ENCODE results near the gene NPEPPS. TPM values are rescaled to one million over a fixed set of nuclear protein-coding genes. Genes with fewer than 3 reads are reported as not detected.
"Not testable (repeated sequence)": the region's sequence is repeated elsewhere in the genome, so short reads cannot be mapped to it uniquely, and the experiment has no call there.

NPEPPS gene
- total RNA-seq, 1 experiment from 2014 or later: 137 TPM

- H3K27ac ChIP-seq (ENCODE audit: low read length): 0 out of 2 replicates have a peak overlapping the region, but pooled peaks have one; percentile 34
- H3K36me3 ChIP-seq (ENCODE audit: control insufficient read depth, insufficient read depth, low read length); in situ Hi-C loops (cut with HindIII; ENCODE audit: low pct_unique_long_range_greater_than_20kb, low sequenced_read_pairs); intact Hi-C loops (cut with micrococcal nuclease; ENCODE audit: unreplicated experiment); H3K4me3 ChIP-seq (ENCODE audit: low read depth in 2 of 2, low read length in 2 of 2); H3K27me3 ChIP-seq (ENCODE audit: control insufficient read depth, insufficient read depth, low read length); BruUV-seq (replicated peaks); POLR2A ChIA-PET; CTCF ChIA-PET; H3K4me1 ChIP-seq (ENCODE audit: control insufficient read depth, insufficient read depth, low read length); DNase-seq (ENCODE audit: low read depth, low spot score); H3K9me3 ChIP-seq (ENCODE audit: control insufficient read depth, insufficient read depth, low read depth, low read length): not testable (repeated sequence)
- ATAC-seq: peak; percentile 50
Measured at GRCh38 chr17:47502776-47503455, 28.0 kb upstream of the NPEPPS start.

- not testable (repeated sequence) for H3K27ac ChIP-seq (ENCODE audit: low read length); DNase-seq (ENCODE audit: low read depth, low spot score); H3K4me1 ChIP-seq (ENCODE audit: control insufficient read depth, insufficient read depth, low read length)
Measured at GRCh38 chr17:47511701-47512146, 19.2 kb upstream of the NPEPPS start.

GRCh38 chr17:47513301-47513700 is 17.6 kb upstream of the NPEPPS start:
- H3K36me3 ChIP-seq (ENCODE audit: control insufficient read depth, insufficient read depth, low read length); BruUV-seq (replicated peaks); H3K9me3 ChIP-seq (ENCODE audit: control insufficient read depth, insufficient read depth, low read depth, low read length); POLR2A ChIA-PET; H3K4me3 ChIP-seq (ENCODE audit: low read depth in 2 of 2, low read length in 2 of 2); H3K27ac ChIP-seq (ENCODE audit: low read length); CTCF ChIA-PET; H3K4me1 ChIP-seq (ENCODE audit: control insufficient read depth, insufficient read depth, low read length); intact Hi-C loops (cut with micrococcal nuclease; ENCODE audit: unreplicated experiment); ATAC-seq; DNase-seq (ENCODE audit: low read depth, low spot score); in situ Hi-C loops (cut with HindIII; ENCODE audit: low pct_unique_long_range_greater_than_20kb, low sequenced_read_pairs); H3K27me3 ChIP-seq (ENCODE audit: control insufficient read depth, insufficient read depth, low read length): not testable (repeated sequence)

More at GRCh38 chr17:47511701-47512146, 19.2 kb upstream of the NPEPPS start:
- POLR2A ChIA-PET: interaction anchor here (0.7 kb wide), 1 partner anchor 561 kb away, joined by 4 read pairs; no protein-coding TSS in a partner anchor
- H3K36me3 ChIP-seq (ENCODE audit: control insufficient read depth, insufficient read depth, low read length); H3K9me3 ChIP-seq (ENCODE audit: control insufficient read depth, insufficient read depth, low read depth, low read length); H3K27me3 ChIP-seq (ENCODE audit: control insufficient read depth, insufficient read depth, low read length); CTCF ChIA-PET; H3K4me3 ChIP-seq (ENCODE audit: low read depth in 2 of 2, low read length in 2 of 2); intact Hi-C loops (cut with micrococcal nuclease; ENCODE audit: unreplicated experiment); in situ Hi-C loops (cut with HindIII; ENCODE audit: low pct_unique_long_range_greater_than_20kb, low sequenced_read_pairs); BruUV-seq (replicated peaks): not testable (repeated sequence)
- peak; percentile 64 for ATAC-seq

GRCh38 chr17:47518880-47519279 is 12.0 kb upstream of the NPEPPS start:
- BruUV-seq (replicated peaks); DNase-seq (ENCODE audit: low read depth, low spot score); ATAC-seq; H3K4me1 ChIP-seq (ENCODE audit: control insufficient read depth, insufficient read depth, low read length); H3K4me3 ChIP-seq (ENCODE audit: low read depth in 2 of 2, low read length in 2 of 2); CTCF ChIA-PET; H3K27me3 ChIP-seq (ENCODE audit: control insufficient read depth, insufficient read depth, low read length); POLR2A ChIA-PET; in situ Hi-C loops (cut with HindIII; ENCODE audit: low pct_unique_long_range_greater_than_20kb, low sequenced_read_pairs); H3K36me3 ChIP-seq (ENCODE audit: control insufficient read depth, insufficient read depth, low read length); intact Hi-C loops (cut with micrococcal nuclease; ENCODE audit: unreplicated experiment); H3K27ac ChIP-seq (ENCODE audit: low read length); H3K9me3 ChIP-seq (ENCODE audit: control insufficient read depth, insufficient read depth, low read depth, low read length): not testable (repeated sequence)

DNA sequence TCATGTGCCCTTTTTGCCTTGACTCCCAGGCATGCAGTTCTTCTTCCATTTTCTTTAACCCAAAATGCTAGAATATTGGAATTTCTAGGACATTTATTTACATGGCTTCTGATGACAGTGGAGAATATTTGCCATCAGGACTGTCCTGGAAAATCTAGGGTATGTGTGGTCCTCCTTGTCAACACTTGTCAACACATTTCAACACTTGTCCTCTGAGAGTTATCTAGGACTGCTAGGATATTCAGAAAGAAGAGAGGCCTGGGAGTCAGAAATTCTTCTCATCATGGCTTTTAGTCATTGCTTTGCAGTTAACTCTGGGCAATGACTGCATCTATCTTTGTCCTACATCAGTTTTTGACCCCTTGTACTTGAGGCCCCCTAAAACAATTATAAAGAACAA is 11.5 kb upstream of the NPEPPS start:
- ATAC-seq; H3K27ac ChIP-seq (ENCODE audit: low read length); H3K4me1 ChIP-seq (ENCODE audit: control insufficient read depth, insufficient read depth, low read length); H3K4me3 ChIP-seq (ENCODE audit: low read depth in 2 of 2, low read length in 2 of 2); in situ Hi-C loops (cut with HindIII; ENCODE audit: low pct_unique_long_range_greater_than_20kb, low sequenced_read_pairs); POLR2A ChIA-PET; H3K27me3 ChIP-seq (ENCODE audit: control insufficient read depth, insufficient read depth, low read length); H3K36me3 ChIP-seq (ENCODE audit: control insufficient read depth, insufficient read depth, low read length); CTCF ChIA-PET; intact Hi-C loops (cut with micrococcal nuclease; ENCODE audit: unreplicated experiment); DNase-seq (ENCODE audit: low read depth, low spot score); BruUV-seq (replicated peaks); H3K9me3 ChIP-seq (ENCODE audit: control insufficient read depth, insufficient read depth, low read depth, low read length): not testable (repeated sequence)

DNA sequence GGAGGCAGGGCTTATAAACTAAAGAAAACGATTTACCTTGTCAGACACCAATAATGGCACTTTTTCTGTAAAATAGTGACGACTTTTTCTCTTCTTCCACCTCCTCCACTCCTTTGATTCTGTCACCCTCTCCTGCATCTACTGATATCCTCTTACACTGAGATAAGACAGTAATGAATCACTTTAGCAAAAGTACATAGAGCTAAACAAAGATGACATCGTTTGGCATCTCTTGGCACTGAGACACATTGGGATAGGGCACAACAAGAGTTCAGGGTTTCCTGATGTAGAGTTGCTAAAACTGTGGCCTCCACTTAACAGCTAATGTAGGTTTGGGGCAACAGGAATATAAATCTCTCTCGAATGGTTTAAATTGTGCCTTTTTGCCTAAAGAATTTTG is 10.6 kb upstream of the NPEPPS start:
- CTCF ChIA-PET; intact Hi-C loops (cut with micrococcal nuclease; ENCODE audit: unreplicated experiment); POLR2A ChIA-PET; H3K27ac ChIP-seq (ENCODE audit: low read length); H3K9me3 ChIP-seq (ENCODE audit: control insufficient read depth, insufficient read depth, low read depth, low read length); in situ Hi-C loops (cut with HindIII; ENCODE audit: low pct_unique_long_range_greater_than_20kb, low sequenced_read_pairs); H3K4me3 ChIP-seq (ENCODE audit: low read depth in 2 of 2, low read length in 2 of 2); H3K36me3 ChIP-seq (ENCODE audit: control insufficient read depth, insufficient read depth, low read length); H3K4me1 ChIP-seq (ENCODE audit: control insufficient read depth, insufficient read depth, low read length); H3K27me3 ChIP-seq (ENCODE audit: control insufficient read depth, insufficient read depth, low read length); DNase-seq (ENCODE audit: low read depth, low spot score); ATAC-seq; BruUV-seq (replicated peaks): not testable (repeated sequence)

- ATAC-seq: peak; percentile 44; the same call in 1 of the 2 replicates
Measured at GRCh38 chr17:47521434-47521833, 9.5 kb upstream of the NPEPPS start.

More at GRCh38 chr17:47521434-47521833, 9.5 kb upstream of the NPEPPS start:
- H3K9me3 ChIP-seq (ENCODE audit: control insufficient read depth, insufficient read depth, low read depth, low read length); POLR2A ChIA-PET; H3K27ac ChIP-seq (ENCODE audit: low read length); intact Hi-C loops (cut with micrococcal nuclease; ENCODE audit: unreplicated experiment); CTCF ChIA-PET; in situ Hi-C loops (cut with HindIII; ENCODE audit: low pct_unique_long_range_greater_than_20kb, low sequenced_read_pairs); DNase-seq (ENCODE audit: low read depth, low spot score); BruUV-seq (replicated peaks); H3K27me3 ChIP-seq (ENCODE audit: control insufficient read depth, insufficient read depth, low read length); H3K4me1 ChIP-seq (ENCODE audit: control insufficient read depth, insufficient read depth, low read length); H3K4me3 ChIP-seq (ENCODE audit: low read depth in 2 of 2, low read length in 2 of 2); H3K36me3 ChIP-seq (ENCODE audit: control insufficient read depth, insufficient read depth, low read length): not testable (repeated sequence)

Data from Panc1 (cell line).